GM20000 (cell line): Measurements from ENCODE around the gene PRDM10.
A peak's percentile ranks its signal among the peaks of the same experiment; 100 is the strongest.
"Not testable (repeated sequence)": the region's sequence is repeated elsewhere in the genome, so short reads cannot be mapped to it uniquely, and the experiment has no call there.

Experiments used
- DNase-seq: peaks from one replicate; pipeline ENCODE4 v3.0.0; 2012; ENCODE audit warnings: low spot score
- CTCF ChIP-seq: IDR thresholded peaks from 2 replicates; pipeline ENCODE4 v1.5.1; 2012; ENCODE audit warnings: mild to moderate bottlenecking, control low read depth; ENCODE audit errors: extremely low read depth, missing control alignments

PRDM10 gene

GRCh38 chr11:129965248-129965647 is 37.4 kb downstream of the PRDM10 start:
- TF ChIP-seq CTCF, result no peak
- DNase-seq, result no peak

- no peak for TF ChIP-seq CTCF
- peak; percentile 70 for DNase-seq
Measured at GRCh38 chr11:129960216-129961214, 42.1 kb downstream of the PRDM10 start.

GRCh38 chr11:129959687-129960086 is 42.9 kb downstream of the PRDM10 start:
- no peak for DNase-seq
- no peak for TF ChIP-seq CTCF

- no peak for TF ChIP-seq CTCF
- DNase-seq, result no peak
Measured at GRCh38 chr11:129955282-129955681, 47.4 kb downstream of the PRDM10 start.

- not testable (repeated sequence) for DNase-seq
Measured at GRCh38 chr11:129954703-129955102, 47.9 kb downstream of the PRDM10 start.

- no peak for DNase-seq
- TF ChIP-seq CTCF, result no peak
Measured at GRCh38 chr11:129951866-129952262, 50.8 kb downstream of the PRDM10 start.

- TF ChIP-seq CTCF, result no peak
- DNase-seq, result no peak
Measured at GRCh38 chr11:129951201-129951865, 51.3 kb downstream of the PRDM10 start.
